ENCODE measurements around the gene TRIM61. TPM values are rescaled to one million over a fixed set of nuclear protein-coding genes. Genes with fewer than 3 reads are reported as not detected.
"Not testable (repeated sequence)": the region's sequence is repeated elsewhere in the genome, so short reads cannot be mapped to it uniquely, and the experiment has no call there.

The TRIM61 gene
- total RNA-seq, 4 donors from 2014 or later = not detected

DNA sequence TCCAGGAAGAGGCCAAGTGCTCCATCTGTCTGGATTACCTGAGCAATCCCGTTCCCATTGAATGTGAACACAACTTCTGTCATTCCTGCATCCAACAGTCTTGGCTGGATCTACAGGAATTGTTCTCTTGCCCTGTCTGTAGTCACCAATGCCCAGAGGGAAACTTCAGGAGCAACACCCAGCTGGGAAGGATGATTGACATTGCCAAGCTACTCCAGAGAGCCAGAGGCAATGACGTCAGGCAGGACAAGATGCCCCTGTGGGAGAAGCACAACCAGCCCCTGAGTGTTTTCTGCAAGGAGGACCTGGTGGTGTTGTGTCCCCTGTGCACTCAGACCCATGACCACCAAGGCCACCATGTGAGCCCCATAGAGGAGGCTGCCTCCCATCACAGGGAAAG is 33.0 kb upstream of the TRIM61 start:
- intact Hi-C loops (cut with DNase I; ENCODE audit: low total_unique reads) = no loop called here
- no peak for DNase-seq (ENCODE audit: low spot score in 2 of 2)
- WGBS, 2 donors = 58 to 80% methylated on average over 2 of the region's 2 CpGs

DNA sequence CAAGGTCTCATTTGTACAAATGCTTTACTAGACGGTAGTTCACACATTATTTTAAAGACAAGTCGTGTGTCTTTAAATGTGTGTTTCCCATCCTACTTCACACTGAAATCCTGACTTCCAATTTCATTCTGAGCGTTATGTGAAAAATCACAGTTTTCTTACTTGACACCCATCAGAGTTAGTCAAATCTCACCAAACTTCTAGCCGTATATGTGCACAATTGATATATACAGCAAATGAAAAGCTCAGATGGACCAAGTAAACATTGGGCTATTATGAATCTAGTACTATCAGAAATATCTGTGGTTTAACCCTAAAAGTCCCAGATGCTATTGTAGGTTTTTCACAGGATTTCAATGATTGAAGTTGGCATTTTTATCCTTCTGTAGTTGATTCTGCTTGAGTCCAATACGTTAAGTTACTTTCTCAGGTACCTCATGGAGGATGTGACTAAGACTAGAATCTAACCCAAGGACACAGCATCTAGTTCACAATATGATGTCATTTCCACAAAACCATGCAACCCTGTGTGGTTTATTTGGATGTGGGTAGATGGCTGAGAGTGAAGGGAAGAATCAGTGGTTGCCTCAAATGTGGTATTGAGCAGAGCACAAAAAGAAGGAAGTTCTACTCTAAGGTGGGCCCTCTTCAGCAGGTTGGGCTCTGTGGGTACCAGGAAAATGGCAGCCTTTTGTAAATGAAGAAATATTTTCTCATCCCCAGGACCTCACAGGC is 32.2 kb upstream of the TRIM61 start:
- no peak for DNase-seq (ENCODE audit: low spot score in 2 of 2)
- TF ChIP-seq POLR2A (IDR thresholded peaks at IDR 0.05) = no peak
- TF ChIP-seq, protein P1, sequence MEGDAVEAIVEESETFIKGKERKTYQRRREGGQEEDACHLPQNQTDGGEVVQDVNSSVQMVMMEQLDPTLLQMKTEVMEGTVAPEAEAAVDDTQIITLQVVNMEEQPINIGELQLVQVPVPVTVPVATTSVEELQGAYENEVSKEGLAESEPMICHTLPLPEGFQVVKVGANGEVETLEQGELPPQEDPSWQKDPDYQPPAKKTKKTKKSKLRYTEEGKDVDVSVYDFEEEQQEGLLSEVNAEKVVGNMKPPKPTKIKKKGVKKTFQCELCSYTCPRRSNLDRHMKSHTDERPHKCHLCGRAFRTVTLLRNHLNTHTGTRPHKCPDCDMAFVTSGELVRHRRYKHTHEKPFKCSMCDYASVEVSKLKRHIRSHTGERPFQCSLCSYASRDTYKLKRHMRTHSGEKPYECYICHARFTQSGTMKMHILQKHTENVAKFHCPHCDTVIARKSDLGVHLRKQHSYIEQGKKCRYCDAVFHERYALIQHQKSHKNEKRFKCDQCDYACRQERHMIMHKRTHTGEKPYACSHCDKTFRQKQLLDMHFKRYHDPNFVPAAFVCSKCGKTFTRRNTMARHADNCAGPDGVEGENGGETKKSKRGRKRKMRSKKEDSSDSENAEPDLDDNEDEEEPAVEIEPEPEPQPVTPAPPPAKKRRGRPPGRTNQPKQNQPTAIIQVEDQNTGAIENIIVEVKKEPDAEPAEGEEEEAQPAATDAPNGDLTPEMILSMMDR (IDR thresholded peaks at IDR 0.05) = no peak
- intact Hi-C loops (cut with DNase I; ENCODE audit: low total_unique reads) = no loop called here
- no peak overlapping the region for H3K4me3 ChIP-seq (ENCODE audit: low read depth, poor library complexity, severe bottlenecking)
- WGBS, 2 donors = 83 to 86% methylated on average over 5 of the region's 5 CpGs

More for the DNA sequence above, 33.0 kb upstream of the TRIM61 start:
- H3K4me3 ChIP-seq (ENCODE audit: low read depth, poor library complexity, severe bottlenecking) = no peak overlapping the region
- no peak for TF ChIP-seq POLR2A (IDR thresholded peaks at IDR 0.05)
- TF ChIP-seq, protein P1 (IDR thresholded peaks at IDR 0.05) = no peak

DNA sequence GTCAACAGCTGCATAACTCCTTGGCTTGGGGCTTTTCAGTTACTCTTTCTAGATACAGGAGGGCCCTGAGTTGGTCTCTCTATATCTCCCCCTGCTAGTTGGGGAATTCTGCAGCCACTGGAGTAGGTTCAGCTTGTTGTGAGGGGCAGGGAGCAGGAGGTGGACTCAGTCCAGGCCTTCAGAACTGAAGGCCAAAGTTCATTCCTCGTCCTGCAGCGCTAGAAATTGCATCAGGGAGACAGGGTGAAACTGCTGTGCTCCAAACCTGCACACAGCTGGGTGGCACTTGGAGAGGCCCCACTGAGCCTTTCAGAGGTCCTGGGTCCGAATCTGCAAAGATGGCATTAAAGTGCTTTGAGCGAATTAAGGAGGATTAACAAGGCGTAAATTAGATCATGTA is 29.4 kb upstream of the TRIM61 start:
- no peak for TF ChIP-seq POLR2A (IDR thresholded peaks at IDR 0.05)
- TF ChIP-seq, protein P1 (IDR thresholded peaks at IDR 0.05) = no peak
- intact Hi-C loops (cut with DNase I; ENCODE audit: low total_unique reads) = no loop called here
- no peak for DNase-seq (ENCODE audit: low spot score in 2 of 2)
- whole genome bisulfite sequencing, 2 donors = 68 to 83% methylated on average over 5 of the region's 5 CpGs
- H3K4me3 ChIP-seq (ENCODE audit: low read depth, poor library complexity, severe bottlenecking) = no peak overlapping the region

- intact Hi-C loops (cut with DNase I; ENCODE audit: low total_unique reads) = no loop called here
- DNase-seq (ENCODE audit: low spot score in 2 of 2) = no peak
- 64 to 85% methylated on average over 9 of the region's 9 CpGs for WGBS, 2 donors
- no peak overlapping the region for H3K4me3 ChIP-seq (ENCODE audit: low read depth, poor library complexity, severe bottlenecking)
- TF ChIP-seq, protein P1 (IDR thresholded peaks at IDR 0.05) = no peak
- no peak for TF ChIP-seq POLR2A (IDR thresholded peaks at IDR 0.05)
Measured at GRCh38 chr4:165006456-165006855, 29.0 kb upstream of the TRIM61 start.

DNA sequence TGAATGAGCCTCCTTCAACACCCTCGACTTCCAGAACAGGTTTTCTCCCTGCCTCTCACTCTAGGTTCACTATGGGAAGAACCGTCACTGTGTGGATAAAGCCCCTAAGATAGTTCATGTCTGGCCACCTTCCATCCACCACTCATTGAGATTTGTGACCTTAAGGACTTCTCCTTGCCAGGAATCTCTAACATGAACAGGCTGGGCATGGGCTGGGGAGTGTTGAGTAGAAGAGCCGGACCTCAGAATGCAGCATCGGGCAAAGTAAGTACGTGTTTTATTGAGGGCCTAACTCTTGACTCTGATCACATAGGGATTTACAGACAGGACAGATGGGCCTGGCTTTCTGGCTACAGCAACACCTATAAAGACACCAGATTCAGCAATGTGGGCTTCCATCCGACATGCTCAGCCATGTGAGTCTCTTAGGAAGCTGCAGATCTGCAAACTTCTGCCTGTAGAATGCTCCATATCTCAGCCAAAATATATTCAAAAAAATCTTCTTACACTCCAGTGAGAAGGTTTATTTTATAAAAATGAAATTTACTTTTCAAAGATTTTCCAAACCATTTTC is 28.0 kb upstream of the TRIM61 start:
- intact Hi-C loops (cut with DNase I; ENCODE audit: low total_unique reads) = no loop called here
- no peak for TF ChIP-seq POLR2A (IDR thresholded peaks at IDR 0.05)
- TF ChIP-seq, protein P1 (IDR thresholded peaks at IDR 0.05) = no peak
- 72 to 79% methylated on average over 6 of the region's 6 CpGs for WGBS, 2 donors
- H3K4me3 ChIP-seq (ENCODE audit: low read depth, poor library complexity, severe bottlenecking) = no peak overlapping the region
- peak in 1 of 2 donors; percentile 52 for DNase-seq (ENCODE audit: low spot score in 2 of 2)

DNA sequence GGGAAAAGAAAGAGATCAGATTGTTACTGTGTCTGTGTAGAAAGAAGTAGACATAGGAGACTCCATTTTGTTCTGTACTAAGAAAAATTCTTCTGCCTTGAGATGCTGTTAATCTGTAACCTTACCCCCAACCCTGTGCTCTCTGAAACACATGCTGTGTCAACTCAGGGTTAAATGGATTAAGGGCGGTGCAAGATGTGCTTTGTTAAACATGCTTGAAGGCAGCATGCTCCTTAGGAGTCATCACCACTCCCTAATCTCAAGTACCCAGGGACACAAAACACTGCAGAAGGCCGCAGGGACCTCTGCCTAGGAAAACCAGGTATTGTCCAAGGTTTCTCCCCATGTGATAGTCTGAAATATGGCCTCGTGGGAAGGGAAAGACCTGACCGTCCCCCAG is 24.5 kb upstream of the TRIM61 start:
- DNase-seq (ENCODE audit: low spot score in 2 of 2) = peak in 1 of 2 donors; percentile 34
- H3K4me3 ChIP-seq (ENCODE audit: low read depth, poor library complexity, severe bottlenecking); intact Hi-C loops (cut with DNase I; ENCODE audit: low total_unique reads): not testable (repeated sequence)
- WGBS, 2 donors = 51% methylated on average over 4 of the region's 4 CpGs; no CpG with 5 or more reads in 1 of the 2 donors

DNA sequence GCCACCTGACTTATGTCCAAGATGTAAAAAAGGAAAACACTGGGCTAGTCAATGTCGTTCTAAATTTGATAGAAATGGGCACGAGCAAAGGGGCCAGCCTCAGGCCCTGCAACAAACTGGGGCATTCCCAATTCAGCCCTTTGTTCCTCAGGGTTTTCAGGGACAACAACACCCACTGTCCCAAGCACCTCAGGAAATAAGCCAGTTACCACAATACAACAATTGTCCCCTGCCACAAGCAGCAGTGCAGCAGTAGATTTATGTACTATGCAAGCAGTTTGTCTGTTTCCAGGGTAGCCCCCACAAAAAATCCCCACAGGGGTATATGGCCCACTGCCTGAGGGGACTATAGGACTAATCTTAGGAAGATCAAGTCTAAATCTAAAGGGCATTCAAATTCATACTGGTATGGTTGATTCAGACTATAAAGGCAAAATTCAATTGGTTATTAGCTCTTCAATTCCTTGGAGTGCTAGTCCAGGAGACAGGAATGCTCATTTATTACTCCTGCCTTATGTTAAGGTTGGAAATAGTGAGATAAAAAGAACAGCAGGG is 21.1 kb upstream of the TRIM61 start:
- H3K4me3 ChIP-seq (ENCODE audit: low read depth, poor library complexity, severe bottlenecking); DNase-seq (ENCODE audit: low spot score in 2 of 2); intact Hi-C loops (cut with DNase I; ENCODE audit: low total_unique reads): not testable (repeated sequence)
- WGBS, 2 donors = 61 to 79% methylated on average over 2 of the region's 2 CpGs
